HG02623 (cell line): ENCODE results near the gene PGAP1.

Source experiments
- ATAC-seq: cut with Tn5 transposase; IDR thresholded peaks from one replicate; pipeline ENCODE4 v1.9.1; 2021; ENCODE audit warnings: moderate library complexity; ENCODE audit not compliant: unreplicated experiment

PGAP1 gene

GRCh38 chr2:196900843-196901242 lies 25.7 kb downstream of the PGAP1 start:
- ATAC-seq: no peak

GRCh38 chr2:196899976-196900375 lies 26.5 kb downstream of the PGAP1 start:
- ATAC-seq: no peak

DNA sequence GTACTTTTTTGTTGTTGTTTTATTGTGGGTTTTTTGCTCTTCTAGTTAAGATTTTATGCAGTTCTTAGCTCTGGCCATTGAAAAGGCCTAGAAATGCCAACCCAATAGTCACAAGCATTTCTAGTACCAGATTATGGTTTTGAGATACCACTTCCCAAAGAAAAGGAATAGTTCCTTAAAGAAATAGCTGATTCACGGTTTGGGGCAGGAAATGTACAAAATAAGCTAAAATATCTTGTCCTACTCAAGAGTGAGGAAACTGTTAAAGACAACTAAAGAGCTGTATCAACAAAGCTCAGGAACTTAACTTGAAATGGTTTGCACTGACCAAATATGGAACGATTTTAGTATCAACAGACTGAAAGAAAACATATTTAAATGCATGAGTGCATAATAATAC lies 35.4 kb downstream of the PGAP1 start:
- no peak for ATAC-seq

GRCh38 chr2:196887431-196887830 lies 39.1 kb downstream of the PGAP1 start:
- ATAC-seq: no peak

DNA sequence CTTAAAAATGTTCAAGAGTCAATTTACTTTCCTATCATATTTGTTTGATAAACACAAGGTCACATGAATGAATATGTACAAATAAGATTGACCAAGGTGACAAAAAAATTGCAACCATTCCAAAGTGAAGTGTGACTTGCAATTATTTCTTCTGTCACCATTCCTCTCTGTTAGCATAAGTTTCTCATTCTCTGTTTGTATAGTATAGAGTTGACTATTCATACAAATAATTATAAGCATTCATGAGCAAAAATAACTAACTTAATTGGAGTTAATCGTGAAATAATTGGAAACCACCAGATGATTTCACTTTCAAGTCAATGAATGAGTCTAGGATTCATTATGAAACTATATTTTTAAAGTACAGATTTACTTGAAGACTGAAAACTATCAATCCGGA lies 42.1 kb downstream of the PGAP1 start:
- no peak for ATAC-seq

GRCh38 chr2:196876364-196876763 lies 50.1 kb downstream of the PGAP1 start:
- ATAC-seq: no peak

- ATAC-seq: no peak
These were observed 51.1 kb downstream of the PGAP1 start for GRCh38 chr2:196875414-196875813.

DNA sequence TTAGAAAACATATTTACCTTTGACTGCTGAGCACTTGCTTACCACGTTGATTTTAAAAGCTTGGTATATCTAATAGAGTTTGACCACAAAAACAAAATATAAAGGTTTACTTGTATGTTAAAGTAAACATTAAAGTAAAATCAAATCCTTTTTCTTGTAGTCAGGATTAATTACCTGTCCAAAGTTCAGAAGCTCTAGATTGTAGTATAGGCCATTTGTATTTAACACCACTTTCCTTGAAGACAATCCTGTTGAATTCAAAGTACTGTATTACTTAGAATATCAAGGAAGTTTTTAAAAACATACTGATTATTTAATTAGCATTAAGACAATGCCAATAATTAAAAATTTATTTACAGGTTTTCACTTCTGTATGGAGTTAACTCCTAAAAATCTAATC lies 53.0 kb downstream of the PGAP1 start:
- ATAC-seq: no peak

- ATAC-seq: no peak
These were observed 71.9 kb downstream of the PGAP1 start for GRCh38 chr2:196854629-196855028.

DNA sequence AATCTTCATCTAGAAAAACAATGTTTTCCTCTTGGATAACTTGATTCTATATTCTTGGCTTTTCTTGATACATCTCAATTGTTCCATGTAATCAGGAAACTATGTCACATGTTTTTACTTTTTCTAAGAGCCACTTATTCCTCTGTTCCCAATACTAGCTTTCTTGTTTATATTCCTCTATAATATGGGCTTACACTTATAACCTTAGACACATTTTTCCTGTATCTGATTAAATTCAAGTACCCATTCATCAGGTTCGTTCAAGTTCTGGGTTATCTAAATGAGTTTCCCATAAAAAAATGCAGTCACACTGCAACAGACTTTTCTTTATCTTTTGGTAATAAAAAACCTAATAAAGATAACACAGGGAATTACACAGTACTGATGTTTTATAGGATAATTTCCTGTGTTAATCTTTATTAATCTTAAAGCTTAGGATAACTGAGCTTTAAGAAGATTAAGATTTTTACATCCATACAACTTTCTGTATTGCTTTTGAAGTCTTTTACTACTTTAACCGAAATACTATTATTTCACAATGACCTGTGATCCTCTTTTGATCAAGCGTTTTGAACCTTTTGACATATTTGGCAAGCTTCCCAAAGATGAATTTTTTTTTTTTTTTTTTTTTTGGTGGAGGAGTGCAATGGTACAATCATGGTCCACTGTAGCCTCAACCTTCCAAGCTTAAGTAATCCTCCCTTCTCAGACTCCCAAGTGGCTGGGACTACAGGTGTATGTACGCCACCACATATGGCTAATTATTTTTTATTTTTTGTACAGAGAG lies 73.0 kb downstream of the PGAP1 start:
- ATAC-seq: no peak

- ATAC-seq: no peak
These were observed 75.4 kb downstream of the PGAP1 start for GRCh38 chr2:196851088-196851487.

DNA sequence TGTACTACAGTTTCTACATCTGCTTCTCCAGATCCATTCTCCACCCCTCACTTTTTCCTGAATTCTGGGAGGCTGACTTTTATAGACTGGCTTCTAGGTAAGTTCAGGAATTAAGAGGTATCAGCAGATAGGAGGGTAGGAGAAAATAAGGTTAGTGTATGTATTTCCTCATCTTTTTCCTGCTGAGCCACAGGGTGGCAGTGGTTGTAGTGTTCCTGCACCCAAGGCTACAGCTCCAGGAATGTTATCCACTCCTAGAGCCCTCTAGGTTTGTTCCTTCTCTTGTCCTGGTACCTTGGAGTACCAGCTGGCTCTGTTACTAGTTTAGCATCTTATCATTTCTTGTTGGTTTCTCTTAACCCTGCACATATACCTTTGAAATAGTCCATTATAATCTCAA lies 76.6 kb downstream of the PGAP1 start:
- ATAC-seq: no peak

DNA sequence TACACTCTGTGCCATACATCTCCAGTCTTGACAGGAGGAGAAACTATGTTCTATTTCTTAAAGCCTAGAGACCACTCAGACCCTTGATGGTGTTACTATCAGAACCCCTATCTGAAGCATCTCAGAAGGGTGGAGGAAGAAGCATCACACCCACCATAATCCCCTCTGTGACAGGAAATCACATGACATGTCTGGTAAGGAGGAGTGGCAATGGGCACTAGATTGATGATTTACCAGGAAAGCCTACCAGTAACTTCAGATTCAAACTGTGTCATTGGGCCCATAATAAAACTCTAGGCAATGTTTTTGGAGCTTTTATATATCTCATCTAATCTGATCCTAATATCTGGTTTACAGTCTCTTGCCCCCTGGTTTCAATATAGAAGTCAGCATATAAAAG lies 80.2 kb downstream of the PGAP1 start:
- ATAC-seq: no peak

- no peak for ATAC-seq
These were observed 81.1 kb downstream of the PGAP1 start for GRCh38 chr2:196845371-196845770.

- ATAC-seq: no peak
These were observed 86.3 kb downstream of the PGAP1 start for GRCh38 chr2:196840171-196840570.

DNA sequence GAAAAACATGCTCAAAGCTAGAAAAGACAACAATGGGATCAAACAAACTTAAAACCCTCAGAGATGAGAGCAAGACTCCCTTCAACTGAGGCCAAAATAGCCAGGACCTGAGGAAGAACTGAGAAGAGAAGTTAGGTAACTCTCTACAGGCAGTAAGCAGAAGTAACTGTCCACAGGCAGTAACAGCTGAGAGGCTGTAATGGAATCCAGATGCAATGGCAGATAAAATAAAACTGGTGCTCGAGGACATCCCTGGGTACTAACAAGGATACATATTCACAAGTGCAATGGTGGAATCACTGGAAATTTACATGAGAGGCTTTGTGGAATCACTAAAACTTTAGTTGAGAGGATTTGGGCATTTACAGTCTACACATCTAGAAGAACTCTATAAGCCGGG lies 86.9 kb downstream of the PGAP1 start:
- no peak for ATAC-seq

DNA sequence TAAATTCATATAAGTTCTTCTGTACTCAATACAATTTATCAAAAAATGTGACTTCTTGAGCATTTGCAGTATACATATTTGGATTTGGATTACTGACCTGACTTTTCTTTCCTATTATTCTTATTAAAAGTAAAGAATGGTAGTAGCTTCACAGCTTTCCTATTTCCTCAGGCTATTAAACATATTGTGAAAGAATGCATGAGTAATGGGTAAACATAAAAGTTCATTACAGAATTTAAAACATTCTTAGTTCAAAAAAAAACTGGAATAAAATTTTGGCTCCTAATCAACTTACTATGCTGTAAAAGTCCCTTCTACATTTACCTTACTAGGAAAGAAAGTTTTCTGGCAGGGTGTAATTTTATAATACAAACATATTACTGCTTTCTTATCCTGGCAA lies 90.1 kb downstream of the PGAP1 start:
- ATAC-seq: no peak

DNA sequence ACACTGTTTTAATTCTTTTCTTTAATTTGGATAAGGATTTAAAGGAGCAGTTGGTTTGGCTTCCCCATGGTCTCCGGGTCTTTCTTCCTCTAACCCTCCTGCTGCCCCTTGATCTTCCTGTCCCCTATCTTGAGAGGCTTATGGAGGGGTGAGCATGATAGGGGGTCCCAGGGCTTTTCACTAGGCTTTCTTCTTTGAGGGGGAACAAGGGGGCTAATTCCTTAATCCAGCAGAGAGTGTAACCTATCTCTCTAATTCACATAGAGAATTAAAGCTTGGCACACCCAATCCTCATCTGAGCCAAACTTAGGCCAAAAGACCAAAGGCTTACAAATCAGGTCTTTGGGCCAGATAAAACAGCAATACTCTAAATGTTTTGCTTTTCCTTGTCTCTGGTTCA lies 95.8 kb downstream of the PGAP1 start:
- no peak for ATAC-seq

DNA sequence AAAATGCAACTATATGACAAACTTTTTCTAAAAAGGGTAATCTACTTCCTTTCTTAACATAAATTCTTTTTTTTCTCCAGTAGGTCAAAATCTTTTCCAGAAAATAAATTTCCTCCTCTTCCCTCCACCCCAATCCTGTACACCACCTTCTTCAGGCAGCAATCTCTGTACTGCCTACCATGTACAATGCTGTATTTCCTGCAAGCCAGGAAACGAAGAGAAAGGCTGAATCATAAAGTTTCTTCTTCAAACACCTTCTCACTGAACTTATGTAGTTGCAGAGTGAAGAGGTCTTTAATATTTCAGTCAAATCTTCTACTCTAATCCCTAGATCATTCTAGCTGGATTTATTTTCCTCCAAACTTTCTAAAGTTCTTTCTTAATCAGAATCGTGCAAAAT lies 99.2 kb downstream of the PGAP1 start:
- no peak for ATAC-seq

GRCh38 chr2:196823750-196824522 lies 102.6 kb downstream of the PGAP1 start:
- no peak for ATAC-seq

- ATAC-seq: no peak
These were observed 105.3 kb downstream of the PGAP1 start for GRCh38 chr2:196821195-196821594.

DNA sequence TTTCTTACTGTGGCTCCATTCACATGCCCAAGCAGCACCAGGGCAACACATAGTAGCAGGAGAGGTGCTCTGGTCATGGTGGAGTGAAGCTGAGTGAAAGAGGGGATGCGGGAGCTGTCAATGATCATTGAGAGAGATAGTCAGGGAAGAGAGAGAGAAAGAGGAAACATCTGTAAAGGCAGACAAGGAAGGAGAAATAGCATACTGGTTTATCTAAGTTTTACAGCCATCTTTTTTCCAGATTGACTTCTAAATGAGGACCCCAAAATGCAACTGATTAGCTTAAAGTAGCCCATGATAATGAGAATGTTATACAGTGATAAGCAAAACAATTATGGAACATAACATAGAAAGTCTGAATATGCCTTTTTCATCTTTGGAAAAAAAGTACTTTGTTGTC lies 117.2 kb downstream of the PGAP1 start, which contains the start of gene C2orf66:
Gene C2orf66 (minus strand): TSS at position 96 of the 400 bp plus-strand sequence. CDS start 19 bp downstream, at position 77.
- no peak for ATAC-seq
